ENCODE data around the gene SCN8A. TPM values are rescaled to one million over a fixed set of nuclear protein-coding genes. Genes with fewer than 3 reads are reported as not detected.

Gene SCN8A
- polyA plus RNA-seq, 1 experiment, result 19.6 TPM

- no peak for DNase-seq (ENCODE audit: low read depth)
- H3K36me3 ChIP-seq (ENCODE audit: control insufficient read depth, insufficient read depth, low read length), result peaks cover 11% of the 10 kb centered on the region
- H3K27me3 ChIP-seq (ENCODE audit: control insufficient read depth, insufficient read depth, low read length), result no peaks in the 10 kb centered on the region
- ChIA-PET CTCF (no interaction called here), POLR2A (no interaction called here)
- TF ChIP-seq, protein P1, sequence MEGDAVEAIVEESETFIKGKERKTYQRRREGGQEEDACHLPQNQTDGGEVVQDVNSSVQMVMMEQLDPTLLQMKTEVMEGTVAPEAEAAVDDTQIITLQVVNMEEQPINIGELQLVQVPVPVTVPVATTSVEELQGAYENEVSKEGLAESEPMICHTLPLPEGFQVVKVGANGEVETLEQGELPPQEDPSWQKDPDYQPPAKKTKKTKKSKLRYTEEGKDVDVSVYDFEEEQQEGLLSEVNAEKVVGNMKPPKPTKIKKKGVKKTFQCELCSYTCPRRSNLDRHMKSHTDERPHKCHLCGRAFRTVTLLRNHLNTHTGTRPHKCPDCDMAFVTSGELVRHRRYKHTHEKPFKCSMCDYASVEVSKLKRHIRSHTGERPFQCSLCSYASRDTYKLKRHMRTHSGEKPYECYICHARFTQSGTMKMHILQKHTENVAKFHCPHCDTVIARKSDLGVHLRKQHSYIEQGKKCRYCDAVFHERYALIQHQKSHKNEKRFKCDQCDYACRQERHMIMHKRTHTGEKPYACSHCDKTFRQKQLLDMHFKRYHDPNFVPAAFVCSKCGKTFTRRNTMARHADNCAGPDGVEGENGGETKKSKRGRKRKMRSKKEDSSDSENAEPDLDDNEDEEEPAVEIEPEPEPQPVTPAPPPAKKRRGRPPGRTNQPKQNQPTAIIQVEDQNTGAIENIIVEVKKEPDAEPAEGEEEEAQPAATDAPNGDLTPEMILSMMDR (IDR thresholded peaks at IDR 0.05; ENCODE audit: insufficient read depth, low read depth, low read length), result no peak
- H3K4me3 ChIP-seq (ENCODE audit: low read depth, low read length), result no peak overlapping the region
These were observed 114.4 kb downstream of the SCN8A start for GRCh38 chr12:51705450-51705849.

DNA sequence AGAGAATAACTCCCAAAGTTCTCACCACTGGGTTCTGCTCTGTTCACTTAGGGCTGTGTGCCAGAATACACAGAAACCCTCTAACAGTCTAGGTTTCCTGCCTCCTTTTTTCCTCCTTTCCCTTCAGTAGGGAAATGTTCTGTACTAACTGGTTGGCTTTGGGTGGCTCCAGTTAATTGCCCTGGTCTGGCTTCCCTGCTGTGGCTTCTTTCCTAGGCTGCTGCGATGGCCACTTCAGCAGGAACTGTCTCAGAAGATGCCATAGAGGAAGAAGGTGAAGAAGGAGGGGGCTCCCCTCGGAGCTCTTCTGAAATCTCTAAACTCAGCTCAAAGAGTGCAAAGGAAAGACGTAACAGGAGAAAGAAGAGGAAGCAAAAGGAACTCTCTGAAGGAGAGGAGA, 115.2 kb downstream of the SCN8A start:
- CTCF ChIA-PET, result no interaction called here
- H3K36me3 ChIP-seq (ENCODE audit: control insufficient read depth, insufficient read depth, low read length), result peaks cover 11% of the 10 kb centered on the region
- POLR2A ChIA-PET, result no interaction called here
- DNase-seq (ENCODE audit: low read depth), result no peak
- TF ChIP-seq, protein P1 (IDR thresholded peaks at IDR 0.05; ENCODE audit: insufficient read depth, low read depth, low read length), result no peak
- no peaks in the 10 kb centered on the region for H3K27me3 ChIP-seq (ENCODE audit: control insufficient read depth, insufficient read depth, low read length)
- H3K4me3 ChIP-seq (ENCODE audit: low read depth, low read length), result no peak overlapping the region

- no peak overlapping the region for H3K4me3 ChIP-seq (ENCODE audit: low read depth, low read length)
- DNase-seq (ENCODE audit: low read depth), result peak; percentile 61
- TF ChIP-seq, protein P1 (IDR thresholded peaks at IDR 0.05; ENCODE audit: insufficient read depth, low read depth, low read length), result no peak
- POLR2A ChIA-PET, result interaction anchor here (0.5 to 0.6 kb wide), 2 partner anchors 132 to 349 kb away, joined by 3 read pairs; no protein-coding TSS in a partner anchor
- no peaks in the 10 kb centered on the region for H3K27me3 ChIP-seq (ENCODE audit: control insufficient read depth, insufficient read depth, low read length)
- CTCF ChIA-PET, result no interaction called here
- H3K36me3 ChIP-seq (ENCODE audit: control insufficient read depth, insufficient read depth, low read length), result peaks cover 3% of the 10 kb centered on the region
These were observed 123.6 kb downstream of the SCN8A start for GRCh38 chr12:51714666-51715065.

- H3K4me3 ChIP-seq (ENCODE audit: low read depth, low read length), result no peak overlapping the region
- no peaks in the 10 kb centered on the region for H3K27me3 ChIP-seq (ENCODE audit: control insufficient read depth, insufficient read depth, low read length)
- CTCF ChIA-PET, result interaction anchor here (0.7 to 0.8 kb wide), 2 partner anchors 22 to 68 kb away, joined by 3 read pairs; no protein-coding TSS in a partner anchor
- DNase-seq (ENCODE audit: low read depth), result no peak
- POLR2A ChIA-PET, result no interaction called here
- H3K36me3 ChIP-seq (ENCODE audit: control insufficient read depth, insufficient read depth, low read length), result peaks cover 7% of the 10 kb centered on the region
- TF ChIP-seq, protein P1 (IDR thresholded peaks at IDR 0.05; ENCODE audit: insufficient read depth, low read depth, low read length), result no peak
These were observed 126.4 kb downstream of the SCN8A start for GRCh38 chr12:51717326-51717925.

DNA sequence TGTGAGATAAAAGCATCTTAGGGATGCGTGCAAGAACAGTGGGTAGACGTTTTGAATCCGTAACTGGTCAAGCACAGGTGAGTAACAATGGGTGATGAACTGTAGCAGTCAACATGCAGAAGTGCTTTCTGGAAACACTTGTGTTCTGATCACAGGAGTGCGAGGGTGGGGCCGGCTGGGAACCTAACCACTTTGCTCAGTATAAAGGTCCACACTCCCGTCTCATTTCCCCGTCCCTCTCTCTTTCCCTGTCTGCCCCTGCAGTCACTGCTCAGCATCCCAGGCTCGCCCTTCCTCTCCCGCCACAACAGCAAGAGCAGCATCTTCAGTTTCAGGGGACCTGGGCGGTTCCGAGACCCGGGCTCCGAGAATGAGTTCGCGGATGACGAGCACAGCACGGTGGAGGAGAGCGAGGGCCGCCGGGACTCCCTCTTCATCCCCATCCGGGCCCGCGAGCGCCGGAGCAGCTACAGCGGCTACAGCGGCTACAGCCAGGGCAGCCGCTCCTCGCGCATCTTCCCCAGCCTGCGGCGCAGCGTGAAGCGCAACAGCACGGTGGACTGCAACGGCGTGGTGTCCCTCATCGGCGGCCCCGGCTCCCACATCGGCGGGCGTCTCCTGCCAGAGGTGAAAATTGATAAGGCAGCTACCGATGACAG, 130.4 kb downstream of the SCN8A start:
- TF ChIP-seq, protein P1 (IDR thresholded peaks at IDR 0.05; ENCODE audit: insufficient read depth, low read depth, low read length), result peak; percentile 20; the same call in 1 of the 2 replicates
- ChIA-PET CTCF (interaction anchor here (0.9 kb wide), 1 partner anchor 11 kb away, joined by 3 read pairs; no protein-coding TSS in a partner anchor), POLR2A (no interaction called here)
- DNase-seq (ENCODE audit: low read depth), result no peak
- Histone ChIP-seq H3K36me3 (ENCODE audit: control insufficient read depth, insufficient read depth, low read length) (peaks cover 9% of the 10 kb centered on the region), H3K27me3 (ENCODE audit: control insufficient read depth, insufficient read depth, low read length) (no peaks in the 10 kb centered on the region), H3K4me3 (ENCODE audit: low read depth, low read length) (no peak overlapping the region)

Measured in BJ (cell line).